GM23338 (cell line): ENCODE data around the gene GATAD2A. TPM values are rescaled to one million over a fixed set of nuclear protein-coding genes. Genes with fewer than 3 reads are reported as not detected.

Experiments used
- ATAC-seq: fragments of 200-7000 bp; cut with Tn5 transposase; 3 replicates; pipeline ENCODE4 v1.9.1; 2020
- DNase-seq: peaks from one replicate; pipeline ENCODE4 v3.0.0-alpha.2; 2015; ENCODE audit warnings: low spot score
- H2AFZ ChIP-seq: fragments of 200-600 bp; sonication (generic); 2 replicates; pipeline ENCODE4 v1.8.0; 2016; ENCODE audit warnings: antibody characterized with exemption, mild to moderate bottlenecking, moderate library complexity
- H3F3A ChIP-seq: fragments of 200-600 bp; sonication (generic); replicated peaks from 2 replicates; pipeline ENCODE4 v1.8.0; 2017; ENCODE audit warnings: antibody characterized with exemption, mixed run types, low read depth
- H3K27ac ChIP-seq: fragments of 200-600 bp; sonication (generic); 2 replicates; pipeline ENCODE4 v1.6.1; 2016; ENCODE audit warnings: low read depth
- H3K27me3 ChIP-seq: fragments of 200-600 bp; sonication (generic); 2 replicates; pipeline ENCODE4 v1.8.0; 2016; ENCODE audit warnings: mild to moderate bottlenecking, mixed run types, moderate library complexity; ENCODE audit not compliant: insufficient read depth
- H3K36me3 ChIP-seq: fragments of 200-600 bp; sonication (generic); 2 replicates; pipeline ENCODE4 v1.8.0; 2016; ENCODE audit warnings: mild to moderate bottlenecking; ENCODE audit not compliant: insufficient read depth
- H3K4me1 ChIP-seq: fragments of 200-600 bp; sonication (generic); 2 replicates; pipeline ENCODE4 v1.8.0; 2016; ENCODE audit warnings: mild to moderate bottlenecking, moderate library complexity; ENCODE audit not compliant: insufficient read depth
- H3K4me2 ChIP-seq: fragments of 200-600 bp; sonication (generic); 2 replicates; pipeline ENCODE4 v1.7.1; 2017; ENCODE audit warnings: mixed run types
- H3K4me3 ChIP-seq: fragments of 200-600 bp; sonication (generic); 2 replicates; pipeline ENCODE4 v1.6.1; 2016; ENCODE audit warnings: mixed run types
- H3K79me2 ChIP-seq: fragments of 200-600 bp; sonication (generic); replicated peaks from 2 replicates; pipeline ENCODE4 v1.8.0; 2017; ENCODE audit warnings: mild to moderate bottlenecking; ENCODE audit not compliant: insufficient read depth
- H3K9me2 ChIP-seq: fragments of 200-600 bp; sonication (generic); 2 replicates; pipeline ENCODE4 v1.8.0; 2017; ENCODE audit not compliant: insufficient read depth
- H4K20me1 ChIP-seq: fragments of 200-600 bp; sonication (generic); replicated peaks from 2 replicates; pipeline ENCODE4 v1.8.0; 2017; ENCODE audit warnings: mild to moderate bottlenecking; ENCODE audit not compliant: insufficient read depth
- H3K27ac Mint-ChIP-seq: 2 replicates; pipeline ENCODE4 v1.8.0; 2020; ENCODE audit warnings: inconsistent platforms, mild to moderate bottlenecking, moderate library complexity, mixed read lengths
- H3K27me3 Mint-ChIP-seq: 3 replicates; pipeline ENCODE4 v1.8.0; 2022; ENCODE audit warnings: low read depth, mild to moderate bottlenecking, moderate library complexity, mixed read lengths, inconsistent platforms; ENCODE audit not compliant: insufficient read depth, poor library complexity
- H3K36me3 Mint-ChIP-seq: 3 replicates; pipeline ENCODE4 v1.8.0; 2021; ENCODE audit warnings: low read depth, mild to moderate bottlenecking, inconsistent platforms, moderate library complexity, mixed read lengths
- H3K4me1 Mint-ChIP-seq: 3 replicates; pipeline ENCODE4 v1.8.0; 2020; ENCODE audit warnings: mild to moderate bottlenecking, inconsistent platforms, mixed read lengths
- H3K4me3 Mint-ChIP-seq: 3 replicates; pipeline ENCODE4 v1.8.0; 2021; ENCODE audit warnings: moderate library complexity, mild to moderate bottlenecking, inconsistent platforms, mixed read lengths
- H3K9me3 Mint-ChIP-seq: 3 replicates; pipeline ENCODE4 v1.8.0; 2020; ENCODE audit warnings: moderate library complexity, mild to moderate bottlenecking, inconsistent platforms, mixed read lengths
- JUNB ChIP-seq: IDR thresholded peaks from one replicate; pipeline ENCODE4 v1.6.1; 2016; ENCODE audit warnings: antibody characterized with exemption; ENCODE audit not compliant: unreplicated experiment
- NANOG ChIP-seq: IDR thresholded peaks from 2 replicates; pipeline ENCODE4 v1.6.1; 2016; ENCODE audit warnings: antibody characterized with exemption, borderline replicate concordance
- ZNF114 ChIP-seq: fragments of 250-450 bp; sonication (Bioruptor Pico); IDR thresholded peaks from 2 replicates; pipeline ENCODE4 v1.5.0; 2020; ENCODE audit warnings: mild to moderate bottlenecking, moderate library complexity
- ZNF331 ChIP-seq: fragments of 250-450 bp; sonication (Bioruptor Pico); IDR thresholded peaks from 2 replicates; pipeline ENCODE4 v1.5.0; 2020; ENCODE audit warnings: low read depth, mild to moderate bottlenecking, moderate library complexity
- polyA plus RNA-seq: library from polyadenylated mRNA; unstranded; fragments of >200 nt; fragmentation: Nextera tagmentation; extraction: Ambion mirVana; gene quantifications from 2 replicates; pipeline ENCODE4 v1.2.1, GENCODE V29; 2016
- total RNA-seq: library from RNA; depleted of rRNA; stranded (reverse); fragments of >200 nt; shearing (Covaris generic); gene quantifications from 2 replicates; pipeline ENCODE4 v1.2.3, GENCODE V29; 2014
- TF ChIP-seq, protein P1 (sequence below): fragments of 250-450 bp; sonication (Bioruptor Pico); IDR thresholded peaks from 2 replicates; pipeline ENCODE4 v1.5.0; 2020; ENCODE audit warnings: mild to moderate bottlenecking, moderate library complexity
- TF ChIP-seq, protein P2 (sequence below): IDR thresholded peaks from 2 replicates; pipeline ENCODE4 v1.6.1; 2016; ENCODE audit warnings: antibody characterized with exemption

GATAD2A gene
- total and polyA plus RNA-seq, 2 experiments from 2014 or later = 40.0 to 151 TPM

DNA sequence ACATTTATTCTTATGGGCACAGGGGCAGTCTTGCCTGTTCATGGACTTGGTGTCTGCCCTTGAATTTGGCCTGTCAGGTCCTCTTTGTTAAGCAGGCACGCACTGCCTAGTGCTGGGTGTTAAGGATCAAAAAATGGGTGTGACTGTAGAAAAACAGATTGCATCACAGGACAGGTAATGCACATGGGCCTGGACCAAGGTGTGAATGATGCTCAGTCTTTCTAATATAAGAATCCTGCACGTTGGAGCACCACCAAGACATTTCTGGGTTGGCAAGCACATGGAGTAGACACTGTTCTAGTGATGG lies 33.7 kb downstream of the GATAD2A start (continued):
- no peak for TF ChIP-seq ZNF114 (CRISPR knock-in tag)
- no peak for TF ChIP-seq JUNB
- no peak for TF ChIP-seq NANOG
- TF ChIP-seq, protein P1, sequence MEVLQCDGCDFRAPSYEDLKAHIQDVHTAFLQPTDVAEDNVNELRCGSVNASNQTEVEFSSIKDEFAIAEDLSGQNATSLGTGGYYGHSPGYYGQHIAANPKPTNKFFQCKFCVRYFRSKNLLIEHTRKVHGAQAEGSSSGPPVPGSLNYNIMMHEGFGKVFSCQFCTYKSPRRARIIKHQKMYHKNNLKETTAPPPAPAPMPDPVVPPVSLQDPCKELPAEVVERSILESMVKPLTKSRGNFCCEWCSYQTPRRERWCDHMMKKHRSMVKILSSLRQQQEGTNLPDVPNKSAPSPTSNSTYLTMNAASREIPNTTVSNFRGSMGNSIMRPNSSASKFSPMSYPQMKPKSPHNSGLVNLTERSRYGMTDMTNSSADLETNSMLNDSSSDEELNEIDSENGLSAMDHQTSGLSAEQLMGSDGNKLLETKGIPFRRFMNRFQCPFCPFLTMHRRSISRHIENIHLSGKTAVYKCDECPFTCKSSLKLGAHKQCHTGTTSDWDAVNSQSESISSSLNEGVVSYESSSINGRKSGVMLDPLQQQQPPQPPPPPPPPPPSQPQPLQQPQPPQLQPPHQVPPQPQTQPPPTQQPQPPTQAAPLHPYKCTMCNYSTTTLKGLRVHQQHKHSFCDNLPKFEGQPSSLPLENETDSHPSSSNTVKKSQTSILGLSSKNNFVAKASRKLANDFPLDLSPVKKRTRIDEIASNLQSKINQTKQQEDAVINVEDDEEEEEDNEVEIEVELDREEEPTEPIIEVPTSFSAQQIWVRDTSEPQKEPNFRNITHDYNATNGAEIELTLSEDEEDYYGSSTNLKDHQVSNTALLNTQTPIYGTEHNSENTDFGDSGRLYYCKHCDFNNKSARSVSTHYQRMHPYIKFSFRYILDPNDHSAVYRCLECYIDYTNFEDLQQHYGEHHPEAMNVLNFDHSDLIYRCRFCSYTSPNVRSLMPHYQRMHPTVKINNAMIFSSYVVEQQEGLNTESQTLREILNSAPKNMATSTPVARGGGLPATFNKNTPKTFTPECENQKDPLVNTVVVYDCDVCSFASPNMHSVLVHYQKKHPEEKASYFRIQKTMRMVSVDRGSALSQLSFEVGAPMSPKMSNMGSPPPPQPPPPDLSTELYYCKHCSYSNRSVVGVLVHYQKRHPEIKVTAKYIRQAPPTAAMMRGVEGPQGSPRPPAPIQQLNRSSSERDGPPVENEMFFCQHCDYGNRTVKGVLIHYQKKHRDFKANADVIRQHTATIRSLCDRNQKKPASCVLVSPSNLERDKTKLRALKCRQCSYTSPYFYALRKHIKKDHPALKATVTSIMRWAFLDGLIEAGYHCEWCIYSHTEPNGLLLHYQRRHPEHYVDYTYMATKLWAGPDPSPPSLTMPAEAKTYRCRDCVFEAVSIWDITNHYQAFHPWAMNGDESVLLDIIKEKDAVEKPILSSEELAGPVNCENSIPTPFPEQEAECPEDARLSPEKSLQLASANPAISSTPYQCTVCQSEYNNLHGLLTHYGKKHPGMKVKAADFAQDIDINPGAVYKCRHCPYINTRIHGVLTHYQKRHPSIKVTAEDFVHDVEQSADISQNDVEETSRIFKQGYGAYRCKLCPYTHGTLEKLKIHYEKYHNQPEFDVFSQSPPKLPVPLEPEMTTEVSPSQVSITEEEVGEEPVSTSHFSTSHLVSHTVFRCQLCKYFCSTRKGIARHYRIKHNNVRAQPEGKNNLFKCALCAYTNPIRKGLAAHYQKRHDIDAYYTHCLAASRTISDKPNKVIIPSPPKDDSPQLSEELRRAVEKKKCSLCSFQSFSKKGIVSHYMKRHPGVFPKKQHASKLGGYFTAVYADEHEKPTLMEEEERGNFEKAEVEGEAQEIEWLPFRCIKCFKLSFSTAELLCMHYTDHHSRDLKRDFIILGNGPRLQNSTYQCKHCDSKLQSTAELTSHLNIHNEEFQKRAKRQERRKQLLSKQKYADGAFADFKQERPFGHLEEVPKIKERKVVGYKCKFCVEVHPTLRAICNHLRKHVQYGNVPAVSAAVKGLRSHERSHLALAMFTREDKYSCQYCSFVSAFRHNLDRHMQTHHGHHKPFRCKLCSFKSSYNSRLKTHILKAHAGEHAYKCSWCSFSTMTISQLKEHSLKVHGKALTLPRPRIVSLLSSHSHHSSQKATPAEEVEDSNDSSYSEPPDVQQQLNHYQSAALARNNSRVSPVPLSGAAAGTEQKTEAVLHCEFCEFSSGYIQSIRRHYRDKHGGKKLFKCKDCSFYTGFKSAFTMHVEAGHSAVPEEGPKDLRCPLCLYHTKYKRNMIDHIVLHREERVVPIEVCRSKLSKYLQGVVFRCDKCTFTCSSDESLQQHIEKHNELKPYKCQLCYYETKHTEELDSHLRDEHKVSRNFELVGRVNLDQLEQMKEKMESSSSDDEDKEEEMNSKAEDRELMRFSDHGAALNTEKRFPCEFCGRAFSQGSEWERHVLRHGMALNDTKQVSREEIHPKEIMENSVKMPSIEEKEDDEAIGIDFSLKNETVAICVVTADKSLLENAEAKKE (CRISPR knock-in tag) = no peak
- TF ChIP-seq, protein P2, sequence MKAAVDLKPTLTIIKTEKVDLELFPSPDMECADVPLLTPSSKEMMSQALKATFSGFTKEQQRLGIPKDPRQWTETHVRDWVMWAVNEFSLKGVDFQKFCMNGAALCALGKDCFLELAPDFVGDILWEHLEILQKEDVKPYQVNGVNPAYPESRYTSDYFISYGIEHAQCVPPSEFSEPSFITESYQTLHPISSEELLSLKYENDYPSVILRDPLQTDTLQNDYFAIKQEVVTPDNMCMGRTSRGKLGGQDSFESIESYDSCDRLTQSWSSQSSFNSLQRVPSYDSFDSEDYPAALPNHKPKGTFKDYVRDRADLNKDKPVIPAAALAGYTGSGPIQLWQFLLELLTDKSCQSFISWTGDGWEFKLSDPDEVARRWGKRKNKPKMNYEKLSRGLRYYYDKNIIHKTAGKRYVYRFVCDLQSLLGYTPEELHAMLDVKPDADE = no peak

DNA sequence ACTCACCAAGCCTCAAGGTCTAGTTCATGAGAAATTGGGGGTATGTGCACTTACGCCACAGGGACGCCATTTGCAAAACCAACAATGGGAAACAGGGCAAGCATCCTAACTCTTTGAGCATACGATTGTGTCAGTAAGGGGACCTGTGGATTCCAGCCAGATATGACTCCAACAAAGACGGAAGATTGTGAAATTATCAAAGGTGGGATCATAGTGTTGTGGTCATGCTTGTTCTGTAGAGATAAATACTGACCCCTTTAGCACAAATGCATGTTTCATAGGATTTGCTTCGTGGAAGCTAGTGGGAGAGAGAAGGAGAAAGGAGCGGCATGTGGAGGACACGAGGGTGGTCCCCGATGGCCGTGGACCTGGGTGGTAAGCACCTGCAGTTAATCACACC lies 37.8 kb downstream of the GATAD2A start:
- Histone ChIP-seq H3K27me3 (no peaks in the 10 kb centered on the region), H3K4me3 (no peak overlapping the region), H3K4me2 (no peak overlapping the region), H2AFZ (no peak overlapping the region), H3K27ac (0 out of 2 replicates have a peak overlapping the region, but pooled peaks have one; percentile 84), H3K9me2 (no peaks in the 10 kb centered on the region), H3F3A (peaks cover 17% of the 10 kb centered on the region), H4K20me1 (peaks cover 87% of the 10 kb centered on the region), H3K4me1 (peaks cover 29% of the 10 kb centered on the region), H3K36me3 (no peaks in the 10 kb centered on the region), H3K79me2 (peaks cover 100% of the 10 kb centered on the region)
- no peak overlapping the region for H3K27ac Mint-ChIP-seq
- H3K9me3 Mint-ChIP-seq = no peaks in the 10 kb centered on the region; the same call in 2 of the 3 replicates
- peaks cover 44% of the 10 kb centered on the region for H3K4me1 Mint-ChIP-seq
- peaks cover 12% of the 10 kb centered on the region; the same call in 2 of the 3 replicates for H3K36me3 Mint-ChIP-seq
- ATAC-seq = no peak
- no peak for DNase-seq
- TF ChIP-seq ZNF331 (CRISPR knock-in tag) (no peak), NANOG (no peak)
- TF ChIP-seq, protein P1 (CRISPR knock-in tag) = no peak
- peaks cover 9% of the 10 kb centered on the region for H3K27me3 Mint-ChIP-seq
- H3K4me3 Mint-ChIP-seq = no peak overlapping the region
